ENCODE data around the gene KRTAP10-9.
"Not testable (repeated sequence)": the region's sequence is repeated elsewhere in the genome, so short reads cannot be mapped to it uniquely, and the experiment has no call there.

KRTAP10-9 gene

DNA sequence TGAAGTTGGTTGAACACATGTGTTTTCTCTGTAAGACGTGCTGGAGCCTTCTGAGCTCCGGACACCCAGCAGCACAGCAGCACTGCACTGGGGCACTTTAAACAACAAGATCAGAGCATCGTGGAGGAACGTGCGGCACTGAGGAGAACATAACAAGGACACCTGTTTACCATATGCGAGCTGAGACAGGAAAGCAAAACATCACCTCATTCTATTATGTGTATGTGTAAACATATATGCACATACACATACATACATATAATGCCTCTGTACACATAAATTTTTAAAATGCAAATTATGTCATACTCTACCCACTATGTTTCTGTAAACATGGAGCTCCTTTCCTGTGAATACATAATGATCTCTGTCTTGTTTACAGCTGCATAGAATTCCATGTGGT lies 31.4 kb upstream of the KRTAP10-9 start:
- no peak for DNase-seq

GRCh38 chr21:44596068-44596725 lies 30.7 kb upstream of the KRTAP10-9 start:
- DNase-seq, result no peak

GRCh38 chr21:44598061-44598460 lies 28.8 kb upstream of the KRTAP10-9 start:
- no peak for DNase-seq

DNA sequence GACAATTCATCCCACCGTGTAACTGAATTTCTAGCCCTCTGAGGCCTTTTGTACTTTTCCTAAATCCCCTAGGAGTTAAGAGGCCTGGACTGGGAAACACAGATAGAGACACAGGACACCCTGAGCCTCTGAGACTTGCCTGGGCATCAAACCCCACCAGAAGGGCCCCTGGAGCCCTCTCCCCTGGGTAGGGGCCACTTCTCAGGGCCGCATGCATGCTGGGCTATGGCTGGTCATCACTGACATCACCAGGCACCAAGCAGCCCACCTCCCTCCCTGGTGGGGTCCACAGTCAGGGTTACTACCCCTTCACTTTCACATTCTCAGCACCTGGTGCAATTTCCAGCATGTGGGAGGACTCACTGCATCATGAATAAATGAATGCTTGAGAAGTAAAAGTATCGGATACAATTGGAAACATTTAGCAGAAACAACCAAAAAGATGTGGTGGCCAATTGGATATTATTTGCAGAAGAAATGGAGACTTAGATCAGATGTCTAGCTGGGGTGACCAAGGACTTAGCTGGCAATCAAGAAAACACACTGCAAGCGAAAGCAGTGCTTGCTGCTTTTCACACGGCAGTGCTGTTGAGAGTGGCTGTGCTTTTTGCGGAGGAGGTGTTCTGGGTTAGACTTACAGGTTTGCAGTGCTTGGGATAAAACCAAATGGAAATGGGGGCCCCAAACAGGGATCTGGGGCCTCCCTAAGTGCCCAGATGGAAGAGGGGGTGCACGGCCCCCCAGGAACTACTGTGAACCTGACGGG lies 27.4 kb upstream of the KRTAP10-9 start:
- DNase-seq, result no peak

DNA sequence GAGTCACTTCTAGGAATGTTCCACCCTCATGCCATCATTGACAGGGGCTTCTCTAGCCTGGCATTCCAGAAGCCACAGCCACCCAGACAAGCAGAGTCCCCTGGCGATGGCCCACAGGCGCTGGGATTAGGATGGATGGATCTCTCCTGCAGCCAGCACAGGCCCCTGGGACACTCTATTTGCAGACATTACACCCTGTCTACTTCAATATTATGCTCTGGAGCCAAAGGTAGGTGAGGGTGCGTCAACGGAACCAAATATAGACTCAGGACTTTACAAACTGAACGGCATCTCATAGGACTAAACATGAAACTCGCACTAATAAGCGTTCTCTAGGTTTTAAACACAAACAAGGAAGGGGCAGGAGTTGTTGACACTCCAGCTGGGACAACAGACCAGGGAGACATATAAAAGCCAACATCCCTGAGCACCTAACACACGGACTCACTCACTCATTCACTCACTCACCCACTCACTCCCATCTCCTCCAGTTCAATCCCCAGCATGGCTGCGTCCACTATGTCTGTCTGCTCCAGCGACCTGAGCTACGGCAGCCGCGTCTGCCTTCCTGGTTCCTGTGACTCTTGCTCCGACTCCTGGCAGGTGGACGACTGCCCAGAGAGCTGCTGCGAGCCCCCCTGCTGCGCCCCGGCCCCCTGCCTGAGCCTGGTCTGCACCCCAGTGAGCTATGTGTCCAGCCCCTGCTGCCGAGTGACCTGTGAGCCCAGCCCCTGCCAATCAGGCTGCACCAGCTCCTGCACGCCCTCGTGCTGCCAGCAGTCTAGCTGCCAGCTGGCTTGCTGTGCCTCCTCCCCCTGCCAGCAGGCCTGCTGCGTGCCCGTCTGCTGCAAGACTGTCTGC lies 26.5 kb upstream of the KRTAP10-9 start, which contains the start of gene KRTAP10-7:
KRTAP10-7 (plus strand) TSS at position 480 of the 861 bp plus-strand sequence; CDS start at position 505, 25 bp downstream.
- not testable (repeated sequence) for DNase-seq

GRCh38 chr21:44601091-44601490 lies 25.8 kb upstream of the KRTAP10-9 start:
- DNase-seq, result not testable (repeated sequence)

DNA sequence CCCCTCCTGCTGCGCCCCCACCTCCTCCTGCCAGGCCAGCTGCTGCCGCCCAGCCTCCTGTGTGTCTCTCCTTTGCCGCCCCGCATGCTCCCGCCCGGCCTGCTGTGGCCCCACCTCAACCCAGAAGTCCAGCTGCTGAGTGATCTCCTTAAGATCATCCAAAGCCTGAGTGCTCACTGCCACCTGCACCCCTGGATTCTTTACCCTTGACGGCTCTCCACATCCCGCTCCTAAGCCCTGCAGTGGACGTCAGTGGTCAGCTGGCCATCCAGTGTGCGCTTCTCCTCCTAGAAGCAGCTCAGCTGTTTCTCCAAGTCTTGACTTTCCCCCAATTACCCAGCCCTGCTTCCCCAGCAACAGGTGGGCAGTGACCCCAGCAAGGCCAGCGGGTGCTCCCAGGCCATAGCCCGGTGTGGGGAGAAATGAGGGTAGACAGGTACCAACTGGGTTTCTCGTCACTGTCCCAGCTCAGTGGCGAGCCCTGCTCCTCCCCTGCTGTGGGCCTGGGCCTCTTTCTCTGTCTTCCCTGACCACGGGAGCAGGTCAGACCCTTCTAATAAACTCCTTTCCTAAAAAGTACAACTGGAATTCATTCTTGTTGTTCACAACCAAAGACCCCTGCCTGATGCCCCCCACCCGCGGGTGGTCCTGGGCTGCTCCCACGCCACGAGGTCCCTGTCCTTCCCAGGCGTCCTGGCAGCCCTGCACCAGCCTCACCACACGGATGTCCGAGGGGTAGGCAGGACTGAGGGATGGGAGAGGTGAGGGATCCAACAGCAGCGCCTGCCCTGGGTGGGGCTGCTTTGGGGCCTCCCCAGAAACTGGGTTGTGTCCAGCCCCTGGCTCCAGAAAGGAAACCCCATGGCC lies 25.1 kb upstream of the KRTAP10-9 start:
- no peak for DNase-seq

- DNase-seq, result no peak
These were observed 24.4 kb upstream of the KRTAP10-9 start for GRCh38 chr21:44602463-44602850.

- DNase-seq, result no peak
These were observed 23.6 kb upstream of the KRTAP10-9 start for GRCh38 chr21:44603109-44603875.

DNA sequence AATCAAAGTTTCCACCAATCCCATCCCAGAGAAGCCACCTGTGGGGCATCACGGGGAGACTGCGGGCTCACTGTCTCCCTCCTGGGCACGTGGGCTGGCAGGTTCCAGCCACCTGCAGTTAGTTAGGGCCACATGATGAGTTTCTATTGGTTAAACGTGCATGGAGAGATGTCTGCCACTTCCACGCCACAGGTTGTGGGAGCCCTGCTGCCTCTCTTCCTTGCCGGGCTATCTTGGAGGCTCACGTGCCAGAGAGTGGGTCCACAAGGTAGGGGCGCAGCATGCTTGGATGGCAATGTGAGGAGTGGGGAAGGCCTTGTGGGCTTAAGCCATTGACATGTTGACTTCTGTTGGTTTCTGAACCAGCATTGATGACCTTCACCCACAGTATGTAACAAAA lies 23.0 kb upstream of the KRTAP10-9 start:
- DNase-seq, result no peak

DNA sequence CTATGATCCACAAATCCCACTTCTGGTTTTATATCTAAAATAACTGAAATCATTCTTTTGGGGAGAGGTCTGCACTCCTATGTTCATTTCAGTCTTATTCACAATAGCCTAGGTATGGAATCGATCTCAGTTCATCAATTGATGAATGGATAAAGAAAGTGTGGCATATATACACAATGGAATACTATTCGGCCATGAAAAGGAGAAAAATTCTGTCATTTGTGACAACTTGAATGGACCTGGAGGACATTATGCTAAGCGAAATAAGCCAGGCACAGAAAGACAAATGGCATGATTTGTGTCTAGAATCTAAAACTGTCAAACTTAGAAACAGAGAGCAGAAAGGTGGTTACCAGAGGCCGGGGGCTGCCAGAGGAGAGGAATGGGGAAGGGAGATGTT lies 20.4 kb upstream of the KRTAP10-9 start:
- DNase-seq, result no peak

DNA sequence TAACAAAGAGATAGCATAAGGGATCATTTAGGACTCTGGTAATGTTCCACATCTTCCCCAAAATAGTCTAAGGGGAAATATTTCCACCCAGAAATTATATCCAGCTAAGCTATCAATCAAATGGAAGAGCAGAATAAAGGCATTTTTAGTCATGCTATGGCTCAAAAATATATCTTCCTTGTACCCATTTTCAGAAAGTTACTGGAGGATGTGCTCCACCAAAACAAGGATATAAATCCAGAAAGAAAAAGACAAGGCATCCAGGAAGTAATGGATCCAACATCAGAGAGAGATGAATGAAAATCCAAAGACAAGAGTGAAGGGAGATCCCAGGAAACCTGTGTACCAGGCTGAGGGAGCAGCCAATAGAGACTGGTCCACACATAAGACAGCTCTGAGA lies 17.7 kb upstream of the KRTAP10-9 start:
- no peak for DNase-seq

GRCh38 chr21:44610157-44610843 lies 16.6 kb upstream of the KRTAP10-9 start:
- not testable (repeated sequence) for DNase-seq

GRCh38 chr21:44611551-44611950 lies 15.3 kb upstream of the KRTAP10-9 start:
- no peak for DNase-seq

DNA sequence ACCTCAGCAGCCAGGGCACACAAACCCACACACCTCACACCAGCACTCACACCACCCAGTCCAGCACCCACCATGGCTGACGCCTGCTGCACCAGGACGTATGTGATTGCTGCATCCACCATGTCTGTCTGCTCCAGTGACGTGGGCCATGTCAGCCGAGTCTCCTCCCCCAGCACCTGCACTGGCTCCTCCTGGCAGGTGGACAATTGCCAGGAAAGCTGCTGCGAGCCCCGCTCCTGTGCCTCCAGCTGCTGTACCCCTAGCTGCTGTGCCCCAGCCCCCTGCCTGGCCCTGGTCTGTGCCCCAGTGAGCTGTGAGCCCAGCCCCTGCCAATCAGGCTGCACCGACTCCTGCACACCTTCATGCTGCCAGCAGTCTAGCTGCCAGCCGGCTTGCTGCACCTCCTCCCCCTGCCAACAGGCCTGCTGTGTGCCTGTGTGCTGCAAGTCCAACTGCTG lies 14.8 kb upstream of the KRTAP10-9 start, which contains the start of gene KRTAP10-8:
KRTAP10-8 (plus strand) TSS at position 51 of the 458 bp plus-strand sequence; CDS start at position 73, 22 bp downstream.
- DNase-seq, result no peak

DNA sequence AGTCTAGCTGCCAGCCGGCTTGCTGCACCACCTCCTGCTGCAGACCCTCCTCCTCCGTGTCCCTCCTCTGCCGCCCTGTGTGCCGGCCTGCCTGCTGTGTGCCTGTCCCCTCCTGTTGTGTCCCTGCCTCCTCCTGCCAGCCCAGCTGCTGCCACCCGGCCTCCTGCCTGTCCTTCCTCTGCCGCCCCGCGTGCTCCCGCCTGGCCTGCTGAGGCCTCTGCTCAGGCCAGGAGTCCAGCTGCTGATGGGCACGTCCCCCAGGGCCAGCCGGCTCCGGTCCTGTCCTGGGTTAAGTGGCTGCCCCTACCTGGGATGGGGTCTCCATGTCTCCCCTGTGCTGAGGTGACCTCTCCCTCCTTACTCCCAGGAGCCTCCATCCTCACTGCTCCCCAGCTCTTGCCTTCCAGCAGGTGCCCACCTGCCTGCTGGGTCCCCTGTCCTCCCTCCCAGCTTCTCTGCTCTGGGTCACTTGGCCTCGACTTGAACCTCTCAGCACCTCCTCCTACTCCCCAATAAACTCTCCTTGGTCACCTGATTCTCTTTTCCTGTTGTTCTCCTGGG lies 14.1 kb upstream of the KRTAP10-9 start:
- no peak for DNase-seq

GRCh38 chr21:44613386-44614155 lies 13.3 kb upstream of the KRTAP10-9 start:
- DNase-seq, result no peak

DNA sequence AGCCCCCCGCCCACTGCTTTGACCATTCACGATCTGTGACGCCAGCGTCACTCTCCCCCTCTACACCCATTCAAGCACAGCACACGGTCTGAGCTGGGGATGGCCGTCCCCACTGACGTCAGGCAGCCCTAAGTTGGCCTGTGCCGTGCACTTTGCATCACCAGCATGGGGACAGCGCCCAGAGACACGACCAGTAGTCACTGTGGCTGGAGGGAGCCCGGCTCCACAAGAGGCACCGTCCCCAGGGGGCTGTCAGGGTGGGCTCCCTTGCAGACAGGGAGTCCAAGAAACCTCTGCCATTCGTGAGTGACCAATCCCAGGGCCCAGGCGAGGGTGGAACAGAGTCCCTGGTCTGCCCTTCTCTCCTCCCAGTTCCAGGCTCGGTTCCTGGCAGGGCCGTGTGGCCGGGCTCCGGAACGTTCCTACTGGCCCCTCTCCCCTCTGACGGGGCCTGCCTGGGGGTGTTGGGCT lies 12.7 kb upstream of the KRTAP10-9 start:
- no peak for DNase-seq

DNA sequence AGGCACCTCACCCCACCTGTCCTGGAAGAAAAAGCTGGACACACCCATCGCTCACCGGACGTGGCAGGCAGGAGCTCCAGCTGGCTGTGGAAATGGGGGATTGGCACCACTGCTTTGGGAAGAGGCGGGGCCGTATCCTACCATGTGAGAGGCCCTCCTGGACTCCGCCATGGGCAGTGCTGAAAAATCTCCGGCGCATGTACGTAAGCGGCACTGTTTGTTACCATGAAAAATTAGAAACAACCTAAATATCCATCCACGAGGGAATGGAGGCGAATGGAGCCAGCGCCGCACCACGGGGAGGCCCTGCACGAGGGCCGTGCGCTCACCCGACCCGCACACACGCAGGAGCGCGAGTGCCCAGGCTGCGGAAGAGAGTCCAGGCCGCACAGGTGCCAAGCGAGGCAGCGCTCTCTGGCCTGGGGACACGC lies 11.9 kb upstream of the KRTAP10-9 start:
- no peak for DNase-seq

All from fibroblast of skin of scalp (primary cell).